Panc1 (cell line): Measurements from ENCODE around the gene NEMP1.

ENCODE experiments used
- CTCF ChIP-seq: fragments of 450-650 bp; IDR thresholded peaks from 2 replicates; pipeline ENCODE4 v1.5.1; 2017; ENCODE audit warnings: mild to moderate bottlenecking
- POLR2AphosphoS5 ChIP-seq: IDR thresholded peaks from 2 replicates; pipeline ENCODE4 v1.6.1; 2012; ENCODE audit warnings: mild to moderate bottlenecking, low read depth, low read length, moderate library complexity

GRCh38 chr12:57040211-57040610, 38.4 kb downstream of the NEMP1 start:
- TF ChIP-seq CTCF (no peak), POLR2AphosphoS5 (no peak)
